Measurements from ENCODE around the gene DLEC1.

DNA sequence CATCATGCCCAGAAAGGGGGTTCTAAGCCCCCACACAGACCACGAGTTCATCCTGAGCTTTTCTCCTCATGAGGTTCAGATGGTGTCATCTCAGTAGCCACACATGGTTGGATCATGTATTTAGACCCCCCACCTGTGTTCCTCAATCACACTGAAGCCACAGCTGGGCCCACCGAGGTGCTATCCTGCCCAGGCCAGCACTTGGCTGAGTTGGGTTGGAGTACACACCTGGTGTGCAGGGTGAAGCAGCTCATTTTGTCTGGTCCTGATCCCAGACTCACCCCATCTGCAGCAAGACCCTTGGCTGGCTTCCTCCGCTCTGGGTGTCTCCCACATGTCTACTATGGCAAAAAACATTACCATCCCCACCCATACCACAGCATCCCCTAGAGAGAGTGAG is 56.0 kb downstream of the DLEC1 start:
- TF ChIP-seq, protein P1, sequence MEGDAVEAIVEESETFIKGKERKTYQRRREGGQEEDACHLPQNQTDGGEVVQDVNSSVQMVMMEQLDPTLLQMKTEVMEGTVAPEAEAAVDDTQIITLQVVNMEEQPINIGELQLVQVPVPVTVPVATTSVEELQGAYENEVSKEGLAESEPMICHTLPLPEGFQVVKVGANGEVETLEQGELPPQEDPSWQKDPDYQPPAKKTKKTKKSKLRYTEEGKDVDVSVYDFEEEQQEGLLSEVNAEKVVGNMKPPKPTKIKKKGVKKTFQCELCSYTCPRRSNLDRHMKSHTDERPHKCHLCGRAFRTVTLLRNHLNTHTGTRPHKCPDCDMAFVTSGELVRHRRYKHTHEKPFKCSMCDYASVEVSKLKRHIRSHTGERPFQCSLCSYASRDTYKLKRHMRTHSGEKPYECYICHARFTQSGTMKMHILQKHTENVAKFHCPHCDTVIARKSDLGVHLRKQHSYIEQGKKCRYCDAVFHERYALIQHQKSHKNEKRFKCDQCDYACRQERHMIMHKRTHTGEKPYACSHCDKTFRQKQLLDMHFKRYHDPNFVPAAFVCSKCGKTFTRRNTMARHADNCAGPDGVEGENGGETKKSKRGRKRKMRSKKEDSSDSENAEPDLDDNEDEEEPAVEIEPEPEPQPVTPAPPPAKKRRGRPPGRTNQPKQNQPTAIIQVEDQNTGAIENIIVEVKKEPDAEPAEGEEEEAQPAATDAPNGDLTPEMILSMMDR (IDR thresholded peaks at IDR 0.05), result no peak
- no peak for TF ChIP-seq EP300 (IDR thresholded peaks at IDR 0.05)
- no peak for TF ChIP-seq POLR2A (IDR thresholded peaks at IDR 0.05; ENCODE audit: low read depth)

Data from esophagus muscularis mucosa (tissue), 4 donors.